Tibial nerve (tissue), 4 donors: ENCODE results near the gene PDZRN3. TPM values are rescaled to one million over a fixed set of nuclear protein-coding genes. Genes with fewer than 3 reads are reported as not detected.

Source experiments
- DNase-seq, 2 donors: peaks; one replicate each; pipeline ENCODE4 v3.0.0-alpha.2; 2019; ENCODE audit warnings: low spot score in 2 of 2
- H3K27ac ChIP-seq, 4 donors: fragments of 200-600 bp; sonication (generic) in 3 of 4; one replicate each; pipeline ENCODE4 v1.5.1; 2017 to 2019; ENCODE audit warnings: mild to moderate bottlenecking in 1 of 4
- H3K27me3 ChIP-seq, 2 donors: fragments of 200-600 bp; sonication (generic) in 1 of 2; one replicate each; pipeline versions ENCODE4 v1.5.1 to v1.6.0; 2017 to 2019
- H3K36me3 ChIP-seq, 3 donors: fragments of 200-600 bp; sonication (generic); one replicate each; pipeline ENCODE4 v1.5.1; 2018 to 2019
- H3K4me1 ChIP-seq, 4 donors: fragments of 200-600 bp; sonication (generic) in 3 of 4; one replicate each; pipeline ENCODE4 v1.5.1; 2017 to 2019
- H3K4me3 ChIP-seq, 4 donors: fragments of 200-600 bp; sonication (generic) in 3 of 4; one replicate each; pipeline ENCODE4 v1.5.1; 2017 to 2019; ENCODE audit warnings: mild to moderate bottlenecking in 1 of 4, moderate library complexity in 1 of 4
- H3K9me3 ChIP-seq, 4 donors: fragments of 200-600 bp; sonication (generic) in 3 of 4; one replicate each; pipeline ENCODE4 v1.5.1; 2017 to 2019
- CTCF ChIP-seq, 5 experiments: fragments of 200-600 bp in 3 of 5; fragments of 450-650 bp in 2 of 5; sonication (generic) in 3 of 5; IDR thresholded peaks; one replicate each; pipeline ENCODE4 v1.5.1; 2016 to 2019; ENCODE audit warnings: antibody characterized with exemption in 5 of 5, mild to moderate bottlenecking in 3 of 5, moderate library complexity in 2 of 5
- EP300 ChIP-seq, 2 donors: sonication (generic); formaldehyde crosslinking; IDR thresholded peaks; one replicate each; pipeline ENCODE4 v1.6.1; 2017; ENCODE audit warnings: antibody characterized with exemption in 2 of 2, mild to moderate bottlenecking in 1 of 2
- POLR2A ChIP-seq, 2 donors: fragments of 450-650 bp; IDR thresholded peaks; one replicate each; pipeline ENCODE4 v1.6.1; 2017; ENCODE audit warnings: antibody characterized with exemption in 2 of 2, mild to moderate bottlenecking in 2 of 2, moderate library complexity in 2 of 2
- whole genome bisulfite sequencing, 2 donors: methylation state at CpG; one replicate each; pipeline ENCODE4 v1.1.5; 2018; 5-methylcytosine and 5-hydroxymethylcytosine counted together
- total RNA-seq, 4 donors: library from RNA; depleted of rRNA; stranded (reverse); fragments of >200 nt; gene quantifications; one replicate each; pipeline ENCODE4 v1.1.0, GENCODE V29; 2016

PDZRN3 gene
- total RNA-seq, 4 donors from 2014 or later, result 48.3 to 87.2 (median 64.3) TPM

GRCh38 chr3:73361591-73361990, 263.1 kb downstream of the PDZRN3 start:
- Histone ChIP-seq H3K4me1 (peaks cover 0 to 6% (median 0%) of the 10 kb centered on the region in 4 donors), H3K27me3 (no peaks in the 10 kb centered on the region), H3K4me3 (no peak overlapping the region), H3K27ac (no peak overlapping the region), H3K9me3 (peaks cover 0 to 19% (median 0%) of the 10 kb centered on the region in 4 donors), H3K36me3 (no peaks in the 10 kb centered on the region)
- TF ChIP-seq POLR2A (IDR thresholded peaks at IDR 0.05) (no peak), CTCF (IDR thresholded peaks at IDR 0.05) (no peak), EP300 (IDR thresholded peaks at IDR 0.05) (no peak)
- no peak for DNase-seq
- 53 to 70% methylated on average over 3 of the region's 3 CpGs for WGBS, 2 donors

GRCh38 chr3:73353649-73354217, 271.0 kb downstream of the PDZRN3 start:
- H3K36me3 ChIP-seq, result no peaks in the 10 kb centered on the region
- H3K4me3 ChIP-seq, result no peak overlapping the region
- H3K9me3 ChIP-seq, result peaks cover 0 to under 1% (median 0%) of the 10 kb centered on the region in 4 donors
- TF ChIP-seq EP300 (IDR thresholded peaks at IDR 0.05) (no peak), CTCF (IDR thresholded peaks at IDR 0.05) (no peak), POLR2A (IDR thresholded peaks at IDR 0.05) (no peak)
- 64 to 78% methylated on average over 7 of the region's 7 CpGs for WGBS, 2 donors
- no peak overlapping the region for H3K27ac ChIP-seq
- H3K27me3 ChIP-seq, result no peaks in the 10 kb centered on the region
- DNase-seq, result no peak
- no peaks in the 10 kb centered on the region for H3K4me1 ChIP-seq

- TF ChIP-seq CTCF (IDR thresholded peaks at IDR 0.05), result no peak
- TF ChIP-seq EP300 (IDR thresholded peaks at IDR 0.05), result no peak
- no peak for TF ChIP-seq POLR2A (IDR thresholded peaks at IDR 0.05)
- no peak for DNase-seq
- WGBS, 2 donors, result 67 to 70% methylated on average over 8 of the region's 8 CpGs
- Histone ChIP-seq H3K4me1 (no peaks in the 10 kb centered on the region), H3K4me3 (no peak overlapping the region), H3K36me3 (no peaks in the 10 kb centered on the region), H3K27ac (no peak overlapping the region), H3K27me3 (no peaks in the 10 kb centered on the region), H3K9me3 (no peaks in the 10 kb centered on the region)
Measured at GRCh38 chr3:73352841-73353645, 271.7 kb downstream of the PDZRN3 start.

GRCh38 chr3:73351423-73352071, 273.2 kb downstream of the PDZRN3 start:
- Histone ChIP-seq H3K4me1 (no peaks in the 10 kb centered on the region), H3K4me3 (no peak overlapping the region), H3K27me3 (no peaks in the 10 kb centered on the region), H3K27ac (no peak overlapping the region), H3K36me3 (no peaks in the 10 kb centered on the region), H3K9me3 (no peaks in the 10 kb centered on the region)
- no peak for DNase-seq
- WGBS, 2 donors, result 47 to 60% methylated on average over 9 of the region's 9 CpGs
- TF ChIP-seq EP300 (IDR thresholded peaks at IDR 0.05) (no peak), POLR2A (IDR thresholded peaks at IDR 0.05) (no peak)

- TF ChIP-seq EP300 (IDR thresholded peaks at IDR 0.05) (no peak), CTCF (IDR thresholded peaks at IDR 0.05) (no peak), POLR2A (IDR thresholded peaks at IDR 0.05) (no peak)
- DNase-seq, result no peak
- no peak overlapping the region for H3K27ac ChIP-seq
- H3K4me3 ChIP-seq, result no peak overlapping the region
- WGBS, 2 donors, result 78 to 82% methylated on average over 6 of the region's 6 CpGs
- no peaks in the 10 kb centered on the region for H3K36me3 ChIP-seq
- no peaks in the 10 kb centered on the region for H3K4me1 ChIP-seq
- H3K9me3 ChIP-seq, result no peaks in the 10 kb centered on the region
- no peaks in the 10 kb centered on the region for H3K27me3 ChIP-seq
Measured at GRCh38 chr3:73350996-73351395, 273.7 kb downstream of the PDZRN3 start.
